ENCODE measurements around the gene CELSR2. TPM values are rescaled to one million over a fixed set of nuclear protein-coding genes. Genes with fewer than 3 reads are reported as not detected.
A peak's percentile ranks its signal among the peaks of the same experiment; 100 is the strongest.

CELSR2 gene
- total RNA-seq, 4 donors from 2014 or later: 0.26 to 9.6 (median 5.4) TPM

DNA sequence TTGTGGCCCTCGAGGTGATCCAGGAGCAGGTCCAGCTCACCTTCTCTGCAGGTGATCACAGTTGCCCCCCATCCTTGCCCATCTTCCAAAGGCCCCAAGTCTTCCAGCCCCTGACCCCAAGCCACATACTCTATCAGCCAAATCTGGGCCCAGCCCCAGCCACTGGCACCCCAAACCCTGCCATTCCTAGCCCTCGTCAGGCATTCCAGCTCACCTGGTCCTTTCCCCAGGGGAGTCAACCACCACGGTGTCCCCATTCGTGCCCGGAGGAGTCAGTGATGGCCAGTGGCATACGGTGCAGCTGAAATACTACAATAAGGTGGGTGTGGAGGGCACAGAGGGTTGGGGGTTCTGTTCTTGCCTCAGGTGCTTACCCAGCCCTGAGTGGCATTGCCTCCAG, 12.2 kb downstream of the CELSR2 start:
- H3K36me3 ChIP-seq: no peaks in the 10 kb centered on the region
- DNase-seq: no peak
- H3K4me3 ChIP-seq: no peak overlapping the region
- intact Hi-C loops (cut with DNase I; ENCODE audit: low total_unique reads): no loop called here
- H3K27ac ChIP-seq: no peak overlapping the region
- no peaks in the 10 kb centered on the region for H3K4me1 ChIP-seq
- H3K27me3 ChIP-seq: no peaks in the 10 kb centered on the region
- no peaks in the 10 kb centered on the region for H3K9me3 ChIP-seq
- no peak for TF ChIP-seq POLR2A (IDR thresholded peaks at IDR 0.05)
- no peak for TF ChIP-seq CTCF (IDR thresholded peaks at IDR 0.05)

DNA sequence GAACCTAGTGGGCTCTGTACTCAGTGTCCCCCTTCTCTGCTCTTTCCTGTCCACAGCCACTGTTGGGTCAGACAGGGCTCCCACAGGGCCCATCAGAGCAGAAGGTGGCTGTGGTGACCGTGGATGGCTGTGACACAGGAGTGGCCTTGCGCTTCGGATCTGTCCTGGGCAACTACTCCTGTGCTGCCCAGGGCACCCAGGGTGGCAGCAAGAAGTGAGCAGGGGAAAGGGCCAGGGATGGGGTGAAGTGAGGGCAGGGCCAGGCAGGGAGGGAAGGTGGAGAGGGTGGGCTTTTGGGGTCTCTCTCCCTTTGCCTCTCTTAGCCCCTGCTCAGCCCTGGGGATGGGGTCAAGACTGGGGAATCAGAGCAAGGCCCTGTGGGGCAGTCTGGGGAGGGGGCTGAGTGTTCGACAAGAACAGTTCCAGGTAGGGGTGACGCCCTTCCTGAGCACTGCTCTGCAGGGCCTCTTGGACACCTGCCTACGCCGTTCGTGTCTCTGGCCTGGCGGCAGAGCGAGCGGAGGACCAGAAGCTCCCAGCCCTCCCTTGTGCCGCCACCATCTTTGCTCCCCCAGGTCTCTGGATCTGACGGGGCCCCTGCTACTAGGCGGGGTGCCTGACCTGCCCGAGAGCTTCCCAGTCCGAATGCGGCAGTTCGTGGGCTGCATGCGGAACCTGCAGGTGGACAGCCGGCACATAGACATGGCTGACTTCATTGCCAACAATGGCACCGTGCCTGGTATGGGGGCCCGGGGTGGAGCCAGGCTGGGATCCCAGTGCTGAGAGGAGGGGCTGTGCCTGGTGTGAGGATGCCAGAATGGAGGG, 13.1 kb downstream of the CELSR2 start:
- no peaks in the 10 kb centered on the region for H3K4me1 ChIP-seq
- no peaks in the 10 kb centered on the region for H3K9me3 ChIP-seq
- DNase-seq: no peak
- H3K27ac ChIP-seq: no peak overlapping the region
- intact Hi-C loops (cut with DNase I; ENCODE audit: low total_unique reads): no loop called here
- H3K4me3 ChIP-seq: no peak overlapping the region
- no peak for TF ChIP-seq CTCF (IDR thresholded peaks at IDR 0.05)
- no peak for TF ChIP-seq POLR2A (IDR thresholded peaks at IDR 0.05)
- no peaks in the 10 kb centered on the region for H3K36me3 ChIP-seq
- H3K27me3 ChIP-seq: no peaks in the 10 kb centered on the region

DNA sequence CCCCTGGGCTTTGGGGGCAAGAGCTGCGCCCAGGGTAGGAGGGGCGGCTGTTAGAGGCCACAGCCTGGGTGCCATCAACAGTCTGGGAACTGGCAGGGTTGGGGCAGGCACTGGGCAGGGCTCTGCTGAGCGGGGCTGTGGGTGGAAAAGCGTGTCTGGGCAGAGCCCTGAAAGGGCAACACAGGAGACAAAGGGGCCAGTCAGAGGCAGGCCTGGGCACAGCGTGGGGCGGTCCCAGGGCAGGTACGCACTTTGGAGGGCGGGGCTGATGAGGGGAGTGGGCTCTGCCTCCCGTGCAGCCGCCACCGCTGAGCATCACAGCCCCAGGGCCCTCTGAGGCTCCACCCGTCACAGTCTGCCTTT, 13.9 kb downstream of the CELSR2 start:
- H3K27me3 ChIP-seq: no peaks in the 10 kb centered on the region
- TF ChIP-seq POLR2A (IDR thresholded peaks at IDR 0.05) (no peak), CTCF (IDR thresholded peaks at IDR 0.05) (no peak)
- H3K9me3 ChIP-seq: no peaks in the 10 kb centered on the region
- H3K36me3 ChIP-seq: no peaks in the 10 kb centered on the region
- intact Hi-C loops (cut with DNase I; ENCODE audit: low total_unique reads): no loop called here
- no peak overlapping the region for H3K4me3 ChIP-seq
- DNase-seq: no peak
- H3K4me1 ChIP-seq: no peaks in the 10 kb centered on the region
- H3K27ac ChIP-seq: no peak overlapping the region

- H3K4me1 ChIP-seq: no peaks in the 10 kb centered on the region
- H3K27me3 ChIP-seq: no peaks in the 10 kb centered on the region
- intact Hi-C loops (cut with DNase I; ENCODE audit: low total_unique reads): no loop called here
- TF ChIP-seq POLR2A (IDR thresholded peaks at IDR 0.05): peak in 1 of 2 donors; percentile 21
- TF ChIP-seq CTCF (IDR thresholded peaks at IDR 0.05): peak; percentile 79 to 99 (median 94)
- H3K4me3 ChIP-seq: no peak overlapping the region
- H3K27ac ChIP-seq: no peak overlapping the region
- no peaks in the 10 kb centered on the region for H3K9me3 ChIP-seq
- DNase-seq: peak; percentile 72 to 76
- H3K36me3 ChIP-seq: no peaks in the 10 kb centered on the region
Observed at GRCh38 chr1:109263597-109264378, 14.4 kb downstream of the CELSR2 start.

- TF ChIP-seq CTCF (IDR thresholded peaks at IDR 0.05) (no peak), POLR2A (IDR thresholded peaks at IDR 0.05) (no peak)
- Histone ChIP-seq H3K4me1 (no peaks in the 10 kb centered on the region), H3K9me3 (no peaks in the 10 kb centered on the region), H3K27me3 (no peaks in the 10 kb centered on the region), H3K36me3 (no peaks in the 10 kb centered on the region), H3K27ac (no peak overlapping the region), H3K4me3 (no peak overlapping the region)
- no peak for DNase-seq
- intact Hi-C loops (cut with DNase I; ENCODE audit: low total_unique reads): no loop called here
Observed at GRCh38 chr1:109264379-109264755, 15.0 kb downstream of the CELSR2 start.

All from uterus (tissue), 4 donors.